Measurements from ENCODE around the gene TXNRD2.

The TXNRD2 gene

GRCh38 chr22:19854778-19855503 is 86.7 kb downstream of the TXNRD2 start, which contains the start of the genes GNB1L and RTL10:
TSS of gene GNB1L (minus strand) at chr22:19854874. CDS start at chr22:19821355, 33,519 bp downstream.
TSS of gene RTL10 (minus strand) at chr22:19854874. CDS start at chr22:19852261, 2,613 bp downstream.
- peak; percentile 76 for DNase-seq

- no peak for DNase-seq
Measured at GRCh38 chr22:19853879-19854777, 87.5 kb downstream of the TXNRD2 start.

- no peak for DNase-seq
Measured at GRCh38 chr22:19853058-19853878, 88.3 kb downstream of the TXNRD2 start.

- DNase-seq = no peak
Measured at GRCh38 chr22:19852177-19852781, 89.3 kb downstream of the TXNRD2 start.

- DNase-seq = no peak
Measured at GRCh38 chr22:19851291-19852176, 90.1 kb downstream of the TXNRD2 start.

- DNase-seq = no peak
Measured at GRCh38 chr22:19850763-19851109, 90.9 kb downstream of the TXNRD2 start.

- DNase-seq = no peak
Measured at GRCh38 chr22:19849835-19850762, 91.5 kb downstream of the TXNRD2 start.

GRCh38 chr22:19848298-19849224 is 93.1 kb downstream of the TXNRD2 start:
- DNase-seq = no peak

- no peak for DNase-seq
Measured at GRCh38 chr22:19847345-19847632, 94.3 kb downstream of the TXNRD2 start.

GRCh38 chr22:19846620-19847344 is 94.8 kb downstream of the TXNRD2 start:
- no peak for DNase-seq

GRCh38 chr22:19845054-19845722 is 96.4 kb downstream of the TXNRD2 start:
- no peak for DNase-seq

GRCh38 chr22:19844377-19845053 is 97.1 kb downstream of the TXNRD2 start:
- DNase-seq = no peak

GRCh38 chr22:19843857-19844376 is 97.7 kb downstream of the TXNRD2 start:
- DNase-seq = no peak

GRCh38 chr22:19843107-19843856 is 98.3 kb downstream of the TXNRD2 start:
- DNase-seq = peak; percentile 19

- DNase-seq = no peak
Measured at GRCh38 chr22:19842393-19843106, 99.1 kb downstream of the TXNRD2 start.
